Duodenal mucosa (tissue), 2 donors: Measurements from ENCODE around the gene ANKRD33B.

Source experiments
- H3K27ac ChIP-seq: one replicate; pipeline ENCODE4 v1.7.0; 2013; ENCODE audit warnings: low read depth, low read length
- H3K27me3 ChIP-seq, 2 donors: one replicate each; pipeline ENCODE4 v1.7.0; 2013; ENCODE audit warnings: low read length in 2 of 2, control low read depth in 1 of 2; ENCODE audit not compliant: insufficient read depth in 2 of 2, control insufficient read depth in 1 of 2
- H3K36me3 ChIP-seq, 2 donors: one replicate each; pipeline ENCODE4 v1.7.0; 2013; ENCODE audit warnings: low read length in 2 of 2, control low read depth in 1 of 2; ENCODE audit not compliant: insufficient read depth in 2 of 2, control insufficient read depth in 1 of 2
- H3K4me1 ChIP-seq, 2 donors: one replicate each; pipeline ENCODE4 v1.7.0; 2013; ENCODE audit warnings: low read length in 2 of 2, control low read depth in 1 of 2; ENCODE audit not compliant: insufficient read depth in 2 of 2, control insufficient read depth in 1 of 2
- H3K4me3 ChIP-seq, 2 donors: one replicate each; pipeline ENCODE4 v1.7.0; 2013; ENCODE audit warnings: low read length in 2 of 2, low read depth in 1 of 2
- H3K9ac ChIP-seq, 2 donors: one replicate each; pipeline ENCODE4 v1.7.0; 2013; ENCODE audit warnings: low read length in 2 of 2, low read depth in 1 of 2
- H3K9me3 ChIP-seq, 2 donors: one replicate each; pipeline ENCODE4 v1.7.0; 2013; ENCODE audit warnings: low read length in 2 of 2, control low read depth in 1 of 2; ENCODE audit not compliant: control insufficient read depth in 1 of 2

ANKRD33B gene

GRCh38 chr5:10586008-10586407 is 22.1 kb downstream of the ANKRD33B start:
- Histone ChIP-seq H3K27me3 (peaks cover 3 to 9% of the 10 kb centered on the region in 2 donors), H3K36me3 (no peaks in the 10 kb centered on the region), H3K9me3 (no peaks in the 10 kb centered on the region), H3K4me1 (no peaks in the 10 kb centered on the region), H3K4me3 (no peak overlapping the region), H3K9ac (no peak overlapping the region), H3K27ac (no peak overlapping the region)

DNA sequence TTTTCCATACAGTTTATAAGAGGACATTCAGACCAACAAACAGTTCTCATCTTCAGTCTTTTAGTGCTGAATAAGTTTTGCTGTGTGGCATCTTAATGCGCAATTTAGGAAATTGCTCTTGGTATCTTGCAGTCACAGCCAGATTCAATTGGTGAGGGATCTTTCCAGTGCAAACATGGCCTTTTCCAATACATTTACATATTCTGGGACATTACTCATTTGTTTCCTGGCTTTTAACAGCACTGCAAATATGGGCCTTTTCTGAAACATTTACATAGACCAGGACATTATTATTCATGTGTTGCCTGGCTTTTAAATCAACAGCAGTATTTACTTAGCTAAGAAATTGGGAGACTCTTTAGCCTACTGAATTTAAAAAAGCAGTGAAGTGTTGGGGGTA is 22.7 kb downstream of the ANKRD33B start:
- Histone ChIP-seq H3K27ac (no peak overlapping the region), H3K4me1 (no peaks in the 10 kb centered on the region), H3K27me3 (peaks cover 3 to 9% of the 10 kb centered on the region in 2 donors), H3K4me3 (no peak overlapping the region), H3K9me3 (no peaks in the 10 kb centered on the region), H3K36me3 (no peaks in the 10 kb centered on the region), H3K9ac (no peak overlapping the region)

GRCh38 chr5:10588109-10588775 is 24.4 kb downstream of the ANKRD33B start:
- Histone ChIP-seq H3K4me1 (no peaks in the 10 kb centered on the region), H3K27me3 (peaks cover 3 to 9% of the 10 kb centered on the region in 2 donors), H3K36me3 (no peaks in the 10 kb centered on the region)

GRCh38 chr5:10588779-10589447 is 25.0 kb downstream of the ANKRD33B start:
- Histone ChIP-seq H3K9me3 (no peaks in the 10 kb centered on the region), H3K4me1 (no peaks in the 10 kb centered on the region), H3K9ac (no peak overlapping the region), H3K27ac (no peak overlapping the region), H3K36me3 (no peaks in the 10 kb centered on the region), H3K4me3 (no peak overlapping the region), H3K27me3 (peaks cover 3% of the 10 kb centered on the region in 2 donors)

More at GRCh38 chr5:10588109-10588775, 24.4 kb downstream of the ANKRD33B start:
- H3K27ac ChIP-seq, result no peak overlapping the region
- no peaks in the 10 kb centered on the region for H3K9me3 ChIP-seq
- H3K4me3 ChIP-seq, result no peak overlapping the region
- no peak overlapping the region for H3K9ac ChIP-seq

DNA sequence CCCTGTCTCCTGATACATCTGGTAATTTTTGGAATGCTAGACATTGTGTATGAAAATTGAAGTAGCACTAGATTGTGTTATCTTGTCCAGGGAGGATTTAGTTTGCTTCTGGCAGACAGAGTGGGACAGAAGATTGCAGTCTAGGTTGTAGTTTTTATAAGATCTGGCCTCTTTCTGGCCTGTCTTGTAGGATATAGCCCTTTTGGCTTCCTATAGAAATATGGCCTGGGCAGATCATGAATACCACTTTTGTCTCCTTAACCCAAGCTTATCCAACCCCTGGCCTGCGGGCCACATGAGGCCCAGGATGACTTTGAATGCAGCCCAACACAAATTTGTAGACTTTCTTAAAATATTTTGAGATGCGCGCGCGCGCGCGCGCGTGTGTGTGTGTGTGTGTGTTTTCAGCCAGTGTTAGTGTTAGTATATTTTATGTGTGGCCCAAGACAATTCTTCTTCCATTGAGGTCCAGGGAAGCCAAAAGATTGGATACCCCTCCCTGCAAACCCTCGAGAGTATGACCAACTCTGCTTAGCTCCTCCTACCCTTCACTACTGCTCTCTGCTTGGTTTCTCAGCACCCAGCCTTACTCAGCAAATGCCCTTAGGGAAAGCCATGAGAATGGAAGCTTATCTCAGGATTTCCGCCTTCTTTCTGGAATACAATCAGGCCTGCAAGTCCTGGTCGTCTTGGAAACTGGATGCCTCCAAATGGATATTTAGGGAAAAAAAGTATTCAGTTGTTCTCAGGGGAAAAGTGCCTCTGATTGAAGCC is 26.5 kb downstream of the ANKRD33B start:
- Histone ChIP-seq H3K4me3 (no peak overlapping the region), H3K4me1 (peaks cover 1 to 4% of the 10 kb centered on the region in 2 donors), H3K27me3 (no peaks in the 10 kb centered on the region), H3K9me3 (no peaks in the 10 kb centered on the region), H3K27ac (no peak overlapping the region), H3K36me3 (no peaks in the 10 kb centered on the region), H3K9ac (no peak overlapping the region)

DNA sequence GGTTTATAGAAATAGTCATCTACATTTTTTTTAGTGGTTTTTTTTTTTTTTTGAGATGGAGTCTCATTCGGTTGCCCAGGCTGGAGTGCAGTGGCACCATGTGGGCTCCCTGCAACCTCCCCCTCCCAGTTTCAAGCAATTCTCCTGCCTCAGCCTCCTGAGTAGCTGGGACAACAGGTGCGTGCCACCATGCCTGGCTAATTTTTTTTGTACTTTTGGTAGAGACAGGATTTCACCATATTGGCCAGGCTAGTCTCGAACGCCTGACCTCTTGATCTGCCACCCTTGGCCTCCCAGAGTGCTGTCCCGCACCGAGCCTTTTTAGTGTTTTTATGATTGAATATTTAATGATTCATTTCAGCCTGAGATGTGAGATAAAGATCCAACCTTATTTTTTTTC is 27.3 kb downstream of the ANKRD33B start:
- H3K9me3 ChIP-seq, result no peaks in the 10 kb centered on the region
- peaks cover 9 to 12% of the 10 kb centered on the region in 2 donors for H3K4me1 ChIP-seq
- H3K27me3 ChIP-seq, result no peaks in the 10 kb centered on the region
- H3K27ac ChIP-seq, result no peak overlapping the region
- H3K36me3 ChIP-seq, result no peaks in the 10 kb centered on the region
- H3K9ac ChIP-seq, result no peak overlapping the region
- H3K4me3 ChIP-seq, result no peak overlapping the region

GRCh38 chr5:10591966-10592365 is 28.1 kb downstream of the ANKRD33B start:
- Histone ChIP-seq H3K27me3 (no peaks in the 10 kb centered on the region), H3K27ac (no peak overlapping the region), H3K36me3 (no peaks in the 10 kb centered on the region), H3K4me1 (peaks cover 11 to 12% of the 10 kb centered on the region in 2 donors), H3K9ac (no peak overlapping the region), H3K9me3 (no peaks in the 10 kb centered on the region), H3K4me3 (no peak overlapping the region)

GRCh38 chr5:10592601-10593000 is 28.7 kb downstream of the ANKRD33B start:
- peaks cover 11 to 12% of the 10 kb centered on the region in 2 donors for H3K4me1 ChIP-seq
- no peak overlapping the region for H3K9ac ChIP-seq
- H3K9me3 ChIP-seq, result no peaks in the 10 kb centered on the region
- no peak overlapping the region for H3K4me3 ChIP-seq
- no peak overlapping the region for H3K27ac ChIP-seq
- H3K27me3 ChIP-seq, result no peaks in the 10 kb centered on the region
- no peaks in the 10 kb centered on the region for H3K36me3 ChIP-seq

DNA sequence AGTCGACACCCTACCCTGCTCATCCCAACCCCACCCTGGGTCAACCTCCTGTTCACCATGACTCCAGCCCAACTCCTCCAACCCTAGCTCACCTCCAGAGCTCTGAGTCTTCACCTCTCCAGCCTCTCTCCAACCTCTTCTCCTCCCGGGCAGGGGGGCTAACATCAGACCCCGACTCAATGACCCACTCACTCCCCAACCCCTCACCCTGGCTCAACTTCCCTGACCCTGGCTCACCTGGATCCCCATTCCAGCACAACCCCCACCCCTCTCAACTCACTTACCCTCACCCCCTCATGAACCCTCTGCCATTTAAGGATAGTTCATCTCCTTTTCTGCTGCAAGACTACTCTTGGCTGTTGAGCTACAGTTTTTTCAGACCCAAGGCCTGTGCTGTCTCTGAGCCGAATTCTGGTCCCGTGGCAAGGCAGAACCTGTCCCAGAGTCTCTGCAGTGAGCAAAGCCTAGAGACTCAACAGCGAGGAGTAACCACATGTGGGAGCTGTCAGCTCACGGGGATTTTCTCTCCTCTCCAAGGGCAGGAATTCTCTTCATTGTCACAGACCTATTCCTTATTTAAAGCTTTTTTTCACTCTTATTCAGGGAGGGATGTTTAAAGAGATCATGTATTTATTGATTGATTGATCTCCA is 29.8 kb downstream of the ANKRD33B start:
- Histone ChIP-seq H3K4me3 (no peak overlapping the region), H3K27ac (no peak overlapping the region), H3K9ac (no peak overlapping the region), H3K9me3 (no peaks in the 10 kb centered on the region), H3K27me3 (no peaks in the 10 kb centered on the region), H3K36me3 (no peaks in the 10 kb centered on the region), H3K4me1 (peaks cover 11 to 12% of the 10 kb centered on the region in 2 donors)
